Measurements from ENCODE around the gene RPS6KA1. TPM values are rescaled to one million over a fixed set of nuclear protein-coding genes. Genes with fewer than 3 reads are reported as not detected.

RPS6KA1 gene
- total RNA-seq, 1 experiment from 2014 or later = 26.9 TPM

DNA sequence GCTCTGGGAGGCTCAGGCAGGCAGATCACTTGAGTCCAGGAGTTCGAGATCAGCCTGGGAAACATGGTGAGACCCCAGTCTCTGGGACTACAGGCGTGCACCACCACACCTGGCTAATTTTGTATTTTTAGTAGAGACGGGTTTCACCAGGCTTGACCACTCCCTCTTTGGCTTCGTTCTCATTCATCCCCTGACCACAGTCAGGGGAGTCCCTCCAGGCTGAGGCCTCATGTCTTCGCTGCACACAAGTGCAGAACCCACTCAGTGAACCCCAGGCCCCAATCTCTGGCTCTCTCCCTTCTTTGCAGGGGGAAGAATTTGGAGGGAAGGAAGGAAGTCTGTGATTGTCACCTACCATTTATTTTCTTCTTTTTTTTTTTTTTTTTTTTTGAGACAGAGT lies 9.2 kb upstream of the RPS6KA1 start:
- H3K4me1 ChIP-seq = no peaks in the 10 kb centered on the region
- no peak for DNase-seq
- Mint-ChIP-seq H3K27me3 (ENCODE audit: insufficient read depth, unreplicated experiment) (no peaks in the 10 kb centered on the region), H3K27ac (ENCODE audit: unreplicated experiment) (no peak overlapping the region), H3K36me3 (ENCODE audit: insufficient read depth, unreplicated experiment) (no peaks in the 10 kb centered on the region), H3K9me3 (ENCODE audit: unreplicated experiment) (no peaks in the 10 kb centered on the region), H3K4me3 (ENCODE audit: unreplicated experiment) (no peak overlapping the region), H3K4me1 (ENCODE audit: low read depth, unreplicated experiment) (no peaks in the 10 kb centered on the region)
- no peaks in the 10 kb centered on the region for H3K9me3 ChIP-seq
- ChIA-PET CTCF (no interaction called here), POLR2A (no interaction called here)
- TF ChIP-seq CTCF (IDR thresholded peaks at IDR 0.05; ENCODE audit: insufficient read depth in 1 of 2, low read depth in 1 of 2, low read length in 1 of 2, severe bottlenecking in 1 of 2, unreplicated experiment in 1 of 2) = no peak
- BruUV-seq (replicated peaks) = no TSS peak
- H3K36me3 ChIP-seq (ENCODE audit: control insufficient read depth, insufficient read depth, low read length) = no peaks in the 10 kb centered on the region
- intact Hi-C loops (cut with micrococcal nuclease; ENCODE audit: unreplicated experiment) = no loop called here
- H3K4me3 ChIP-seq (ENCODE audit: low read depth, low read length) = no peak overlapping the region
- H3K27me3 ChIP-seq (replicated peaks; ENCODE audit: control insufficient read depth, insufficient read depth, low read length) = no peaks in the 10 kb centered on the region

GRCh38 chr1:26521669-26522030 lies 7.9 kb upstream of the RPS6KA1 start:
- H3K36me3 Mint-ChIP-seq (ENCODE audit: insufficient read depth, unreplicated experiment) = no peaks in the 10 kb centered on the region
- no peaks in the 10 kb centered on the region for H3K27me3 Mint-ChIP-seq (ENCODE audit: insufficient read depth, unreplicated experiment)
- ChIA-PET POLR2A (no interaction called here), CTCF (interaction anchor here (1.2 kb wide), 1 partner anchor 21 kb away, joined by 3 read pairs; no protein-coding TSS in a partner anchor)
- no TSS peak for BruUV-seq (replicated peaks)
- no peak for DNase-seq
- H3K4me1 Mint-ChIP-seq (ENCODE audit: low read depth, unreplicated experiment) = no peaks in the 10 kb centered on the region
- H3K27ac Mint-ChIP-seq (ENCODE audit: unreplicated experiment) = no peak overlapping the region
- H3K36me3 ChIP-seq (ENCODE audit: control insufficient read depth, insufficient read depth, low read length) = no peaks in the 10 kb centered on the region
- intact Hi-C loops (cut with micrococcal nuclease; ENCODE audit: unreplicated experiment) = no loop called here
- no peaks in the 10 kb centered on the region for H3K4me1 ChIP-seq
- H3K27me3 ChIP-seq (replicated peaks; ENCODE audit: control insufficient read depth, insufficient read depth, low read length) = no peaks in the 10 kb centered on the region
- no peak overlapping the region for H3K4me3 Mint-ChIP-seq (ENCODE audit: unreplicated experiment)
- H3K4me3 ChIP-seq (ENCODE audit: low read depth, low read length) = no peak overlapping the region
- H3K9me3 ChIP-seq = no peaks in the 10 kb centered on the region
- TF ChIP-seq CTCF (IDR thresholded peaks at IDR 0.05; ENCODE audit: insufficient read depth in 1 of 2, low read depth in 1 of 2, low read length in 1 of 2, severe bottlenecking in 1 of 2, unreplicated experiment in 1 of 2) = no peak
- H3K9me3 Mint-ChIP-seq (ENCODE audit: unreplicated experiment) = no peaks in the 10 kb centered on the region

- TF ChIP-seq CTCF (IDR thresholded peaks at IDR 0.05; ENCODE audit: insufficient read depth in 1 of 2, low read depth in 1 of 2, low read length in 1 of 2, severe bottlenecking in 1 of 2, unreplicated experiment in 1 of 2) = no peak
- Mint-ChIP-seq H3K36me3 (ENCODE audit: insufficient read depth, unreplicated experiment) (no peaks in the 10 kb centered on the region), H3K4me3 (ENCODE audit: unreplicated experiment) (no peak overlapping the region), H3K27ac (ENCODE audit: unreplicated experiment) (no peak overlapping the region), H3K9me3 (ENCODE audit: unreplicated experiment) (no peaks in the 10 kb centered on the region), H3K4me1 (ENCODE audit: low read depth, unreplicated experiment) (no peaks in the 10 kb centered on the region), H3K27me3 (ENCODE audit: insufficient read depth, unreplicated experiment) (no peaks in the 10 kb centered on the region)
- ChIA-PET POLR2A (no interaction called here), CTCF (interaction anchor here (0.5 to 1.2 kb wide), 2 partner anchors 22 to 617 kb away, joined by 3 read pairs; no protein-coding TSS in a partner anchor)
- no TSS peak for BruUV-seq (replicated peaks)
- Histone ChIP-seq H3K4me3 (ENCODE audit: low read depth, low read length) (no peak overlapping the region), H3K36me3 (ENCODE audit: control insufficient read depth, insufficient read depth, low read length) (no peaks in the 10 kb centered on the region), H3K27me3 (replicated peaks; ENCODE audit: control insufficient read depth, insufficient read depth, low read length) (no peaks in the 10 kb centered on the region), H3K4me1 (no peaks in the 10 kb centered on the region), H3K9me3 (no peaks in the 10 kb centered on the region)
- no peak for DNase-seq
- intact Hi-C loops (cut with micrococcal nuclease; ENCODE audit: unreplicated experiment) = no loop called here
Observed at GRCh38 chr1:26522073-26522472, 7.5 kb upstream of the RPS6KA1 start.
